PFSK-1 (cell line): ENCODE measurements around the gene ANAPC2. TPM values are rescaled to one million over a fixed set of nuclear protein-coding genes. Genes with fewer than 3 reads are reported as not detected.
A peak's percentile ranks its signal among the peaks of the same experiment; 100 is the strongest.

Source experiments
- FOXP2 ChIP-seq: optimal IDR thresholded peaks from 2 replicates; pipeline ENCODE3; 2011; ENCODE audit warnings: borderline replicate concordance, control low read depth, inconsistent platforms; ENCODE audit not compliant: insufficient read depth; ENCODE audit errors: extremely low read length, extremely low read depth
- POLR2AphosphoS5 ChIP-seq: IDR thresholded peaks from 2 replicates; pipeline ENCODE4 v1.6.1; 2012; ENCODE audit warnings: low read depth, mild to moderate bottlenecking, control low read depth, low read length, moderate library complexity
- SIN3A ChIP-seq: IDR thresholded peaks from 2 replicates; pipeline ENCODE4 v1.6.1; 2012; ENCODE audit warnings: mild to moderate bottlenecking, low read length, moderate library complexity, borderline replicate concordance; ENCODE audit not compliant: insufficient read depth
- TAF1 ChIP-seq: IDR thresholded peaks from 2 replicates; pipeline ENCODE4 v1.6.1; 2012; ENCODE audit warnings: low read length, control low read depth, borderline replicate concordance; ENCODE audit not compliant: insufficient read depth
- polyA plus RNA-seq: library from polyadenylated mRNA; unstranded; fragments of >200 nt; gene quantifications from one replicate; pipeline ENCODE4 v1.2.1, GENCODE V29; 2012; ENCODE audit warnings: low read depth, missing spikeins; ENCODE audit not compliant: insufficient read length
- TF ChIP-seq, protein P1 (sequence below), 2 experiments: IDR thresholded peaks; 2 replicates each; pipeline versions ENCODE4 v1.6.1 to v1.8.0; 2011 to 2012; ENCODE audit warnings: low read depth in 2 of 2, low read length in 2 of 2, control low read depth in 1 of 2, inconsistent platforms in 1 of 2, mild to moderate bottlenecking in 1 of 2, moderate library complexity in 1 of 2; ENCODE audit not compliant: insufficient read depth in 1 of 2

ANAPC2 gene, protein sequence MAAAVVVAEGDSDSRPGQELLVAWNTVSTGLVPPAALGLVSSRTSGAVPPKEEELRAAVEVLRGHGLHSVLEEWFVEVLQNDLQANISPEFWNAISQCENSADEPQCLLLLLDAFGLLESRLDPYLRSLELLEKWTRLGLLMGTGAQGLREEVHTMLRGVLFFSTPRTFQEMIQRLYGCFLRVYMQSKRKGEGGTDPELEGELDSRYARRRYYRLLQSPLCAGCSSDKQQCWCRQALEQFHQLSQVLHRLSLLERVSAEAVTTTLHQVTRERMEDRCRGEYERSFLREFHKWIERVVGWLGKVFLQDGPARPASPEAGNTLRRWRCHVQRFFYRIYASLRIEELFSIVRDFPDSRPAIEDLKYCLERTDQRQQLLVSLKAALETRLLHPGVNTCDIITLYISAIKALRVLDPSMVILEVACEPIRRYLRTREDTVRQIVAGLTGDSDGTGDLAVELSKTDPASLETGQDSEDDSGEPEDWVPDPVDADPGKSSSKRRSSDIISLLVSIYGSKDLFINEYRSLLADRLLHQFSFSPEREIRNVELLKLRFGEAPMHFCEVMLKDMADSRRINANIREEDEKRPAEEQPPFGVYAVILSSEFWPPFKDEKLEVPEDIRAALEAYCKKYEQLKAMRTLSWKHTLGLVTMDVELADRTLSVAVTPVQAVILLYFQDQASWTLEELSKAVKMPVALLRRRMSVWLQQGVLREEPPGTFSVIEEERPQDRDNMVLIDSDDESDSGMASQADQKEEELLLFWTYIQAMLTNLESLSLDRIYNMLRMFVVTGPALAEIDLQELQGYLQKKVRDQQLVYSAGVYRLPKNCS
- polyA plus RNA-seq, result 56.8 TPM

DNA sequence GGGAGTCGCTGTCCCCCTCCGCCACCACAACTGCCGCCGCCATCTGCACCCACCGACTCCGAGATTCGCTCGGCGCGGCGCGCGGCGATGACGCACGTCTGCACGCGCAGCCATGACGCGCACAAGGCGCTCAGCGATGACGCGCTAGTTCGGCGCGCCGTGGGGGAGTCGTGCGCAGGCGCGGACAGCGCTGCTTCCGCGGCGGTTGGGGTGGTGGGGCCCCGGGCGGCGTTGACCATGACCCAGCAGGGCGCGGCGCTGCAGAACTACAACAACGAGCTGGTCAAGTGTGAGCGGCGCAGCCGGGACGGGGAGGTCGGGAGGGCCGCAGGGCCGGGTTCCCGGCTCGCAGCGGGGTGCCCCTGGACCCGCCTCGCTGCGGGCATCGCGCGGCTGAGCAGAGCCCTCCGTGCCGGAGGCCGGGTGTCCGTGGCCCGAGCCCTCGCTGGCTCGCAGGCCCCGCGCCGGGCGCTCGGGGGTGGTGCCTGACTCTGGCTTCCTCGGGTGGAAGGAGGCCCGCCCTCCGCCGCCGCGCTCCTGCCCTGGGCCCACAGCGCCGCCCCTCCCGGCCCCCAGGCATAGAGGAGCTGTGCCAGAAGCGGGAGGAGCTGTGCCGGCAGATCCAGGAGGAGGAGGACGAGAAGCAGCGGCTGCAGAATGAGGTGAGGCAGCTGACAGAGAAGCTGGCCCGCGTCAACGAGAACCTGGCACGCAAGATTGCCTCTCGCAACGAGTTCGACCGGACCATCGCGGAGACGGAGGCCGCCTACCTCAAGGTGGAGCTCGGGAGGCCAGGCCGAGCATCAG lies at the start of gene ANAPC2, which contains the start of gene SSNA1:
TSS of gene ANAPC2 (minus strand) at position 71 of the 807 bp plus-strand sequence. CDS start at position 43, 28 bp downstream.
TSS of gene SSNA1 (plus strand) at position 187 of the 807 bp plus-strand sequence. CDS start at position 238, 51 bp downstream.
- TF ChIP-seq TAF1 (peak; percentile 26; the same call in 1 of the 2 replicates), SIN3A (no peak; the same call in 1 of the 2 replicates), POLR2AphosphoS5 (peak; percentile 82), FOXP2 (no peak)
- TF ChIP-seq, protein P1, sequence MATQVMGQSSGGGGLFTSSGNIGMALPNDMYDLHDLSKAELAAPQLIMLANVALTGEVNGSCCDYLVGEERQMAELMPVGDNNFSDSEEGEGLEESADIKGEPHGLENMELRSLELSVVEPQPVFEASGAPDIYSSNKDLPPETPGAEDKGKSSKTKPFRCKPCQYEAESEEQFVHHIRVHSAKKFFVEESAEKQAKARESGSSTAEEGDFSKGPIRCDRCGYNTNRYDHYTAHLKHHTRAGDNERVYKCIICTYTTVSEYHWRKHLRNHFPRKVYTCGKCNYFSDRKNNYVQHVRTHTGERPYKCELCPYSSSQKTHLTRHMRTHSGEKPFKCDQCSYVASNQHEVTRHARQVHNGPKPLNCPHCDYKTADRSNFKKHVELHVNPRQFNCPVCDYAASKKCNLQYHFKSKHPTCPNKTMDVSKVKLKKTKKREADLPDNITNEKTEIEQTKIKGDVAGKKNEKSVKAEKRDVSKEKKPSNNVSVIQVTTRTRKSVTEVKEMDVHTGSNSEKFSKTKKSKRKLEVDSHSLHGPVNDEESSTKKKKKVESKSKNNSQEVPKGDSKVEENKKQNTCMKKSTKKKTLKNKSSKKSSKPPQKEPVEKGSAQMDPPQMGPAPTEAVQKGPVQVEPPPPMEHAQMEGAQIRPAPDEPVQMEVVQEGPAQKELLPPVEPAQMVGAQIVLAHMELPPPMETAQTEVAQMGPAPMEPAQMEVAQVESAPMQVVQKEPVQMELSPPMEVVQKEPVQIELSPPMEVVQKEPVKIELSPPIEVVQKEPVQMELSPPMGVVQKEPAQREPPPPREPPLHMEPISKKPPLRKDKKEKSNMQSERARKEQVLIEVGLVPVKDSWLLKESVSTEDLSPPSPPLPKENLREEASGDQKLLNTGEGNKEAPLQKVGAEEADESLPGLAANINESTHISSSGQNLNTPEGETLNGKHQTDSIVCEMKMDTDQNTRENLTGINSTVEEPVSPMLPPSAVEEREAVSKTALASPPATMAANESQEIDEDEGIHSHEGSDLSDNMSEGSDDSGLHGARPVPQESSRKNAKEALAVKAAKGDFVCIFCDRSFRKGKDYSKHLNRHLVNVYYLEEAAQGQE (IDR thresholded peaks at IDR 0.05; ENCODE audit: insufficient read depth in 1 of 2, low read depth in 2 of 2, low read length in 2 of 2), result peak in 1 of 2 experiments; percentile 51; a peak in 1 of 4 replicates

DNA sequence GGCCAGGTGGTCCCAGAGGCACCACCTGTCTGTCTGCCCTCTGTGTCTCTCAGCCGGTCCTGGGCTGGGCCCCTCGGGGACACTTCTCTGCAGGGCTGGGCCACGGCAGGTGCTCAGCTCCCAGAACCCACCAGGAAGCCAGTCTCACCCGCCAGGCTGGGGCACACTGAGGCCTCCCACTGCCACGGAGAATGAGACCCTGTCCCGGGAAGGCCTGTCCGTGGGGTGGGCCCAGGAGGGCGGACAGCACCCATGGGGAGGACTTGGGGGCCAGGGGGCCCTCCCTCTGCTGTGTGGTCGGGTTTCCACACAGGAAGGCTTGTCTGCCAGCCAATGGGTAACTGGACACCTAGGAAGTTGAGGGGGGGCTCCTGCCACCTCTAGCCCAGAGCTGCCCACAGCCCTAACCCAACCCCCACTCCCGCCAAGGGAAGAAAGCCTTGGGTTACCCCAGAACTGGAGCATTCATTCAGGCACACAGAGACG lies 48.6 kb upstream of the ANAPC2 start:
- no peak for TF ChIP-seq POLR2AphosphoS5
- TF ChIP-seq SIN3A, result no peak
- no peak for TF ChIP-seq FOXP2
- TF ChIP-seq, protein P1 (IDR thresholded peaks at IDR 0.05; ENCODE audit: insufficient read depth in 1 of 2, low read depth in 2 of 2, low read length in 2 of 2), result no peak
- no peak for TF ChIP-seq TAF1

DNA sequence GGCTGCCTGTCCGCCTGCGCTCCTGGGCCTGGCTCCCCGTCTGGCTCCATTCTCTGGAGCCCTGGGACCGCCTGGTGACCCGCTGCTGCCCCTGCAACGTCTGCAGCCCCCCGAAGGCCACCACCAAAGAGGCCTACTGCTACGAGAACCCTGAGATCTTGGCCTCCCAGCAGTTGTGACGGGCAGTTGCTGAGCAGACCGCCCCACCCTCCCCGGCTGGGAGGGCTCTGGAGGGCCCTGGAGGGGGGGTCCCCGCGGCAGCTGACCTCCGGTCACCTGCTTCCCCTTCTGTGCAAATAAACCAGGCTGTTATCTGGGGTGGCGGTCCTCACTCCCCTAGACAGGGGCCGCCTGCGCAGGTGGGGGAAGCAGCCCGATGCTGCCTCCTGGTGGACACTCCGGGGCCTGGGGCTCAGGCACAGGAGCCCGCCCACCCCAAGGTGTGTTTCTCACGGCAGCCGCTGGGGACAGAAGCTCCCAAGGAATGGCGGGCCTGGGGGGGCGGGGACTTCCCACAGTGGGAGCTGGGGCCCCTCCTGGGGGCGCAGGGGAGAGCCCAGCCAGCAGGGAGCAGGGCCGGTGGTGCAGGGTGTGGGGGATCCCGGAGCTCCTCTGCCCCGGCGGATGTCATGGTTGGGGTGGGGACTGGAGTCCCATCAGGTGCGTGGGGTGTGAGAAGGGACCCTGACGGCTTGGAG lies 48.0 kb upstream of the ANAPC2 start:
- TF ChIP-seq, protein P1 (IDR thresholded peaks at IDR 0.05; ENCODE audit: insufficient read depth in 1 of 2, low read depth in 2 of 2, low read length in 2 of 2), result no peak
- TF ChIP-seq POLR2AphosphoS5 (no peak), SIN3A (no peak), FOXP2 (no peak), TAF1 (no peak)

DNA sequence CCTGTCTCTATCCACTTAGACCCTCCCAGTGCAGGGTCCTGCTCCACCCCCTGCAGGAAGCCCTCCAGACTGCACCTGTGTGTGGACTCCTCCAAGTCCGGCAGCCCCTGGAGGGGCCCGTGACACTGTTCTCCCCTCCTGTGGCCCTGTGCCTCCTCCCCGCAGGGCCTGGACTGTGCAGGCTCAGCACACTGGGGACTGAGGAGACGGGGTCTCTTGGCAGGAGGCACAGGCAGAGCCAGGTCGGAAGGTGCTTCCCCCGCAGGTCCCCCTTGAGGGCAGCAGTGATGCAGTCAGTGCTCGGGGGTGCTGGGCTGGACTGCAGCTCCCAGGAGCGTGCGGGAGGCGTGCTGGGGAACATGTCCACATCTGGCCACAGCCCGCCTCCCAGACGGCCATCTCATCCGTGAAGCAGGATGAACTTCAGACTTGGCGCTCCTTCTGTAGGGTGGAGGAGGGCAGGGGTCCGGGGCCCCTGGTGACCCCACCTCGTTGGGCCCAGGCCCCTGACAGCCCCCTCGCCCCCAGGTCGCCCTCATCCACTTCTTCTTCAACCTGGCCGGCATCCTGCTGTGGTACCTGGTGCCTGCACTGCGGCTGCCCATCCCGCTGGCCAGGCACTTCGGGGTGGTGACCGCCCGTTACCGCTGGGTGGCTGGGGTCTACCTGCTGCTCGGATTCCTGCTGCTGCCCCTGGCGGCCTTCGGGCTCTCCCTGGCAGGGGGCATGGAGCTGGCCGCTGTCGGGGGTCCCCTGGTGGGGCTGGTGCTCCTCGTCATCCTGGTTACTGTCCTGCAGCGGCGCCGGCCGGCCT lies 47.3 kb upstream of the ANAPC2 start:
- TF ChIP-seq POLR2AphosphoS5 (no peak), TAF1 (no peak), SIN3A (no peak), FOXP2 (no peak)
- TF ChIP-seq, protein P1 (IDR thresholded peaks at IDR 0.05; ENCODE audit: insufficient read depth in 1 of 2, low read depth in 2 of 2, low read length in 2 of 2), result no peak
